Activated CD8-positive, alpha-beta memory T cell treated with anti-CD3 and anti-CD28 coated beads, Interleukin-2, amount 50 U/mL, for 4 hours (primary cell): ENCODE results near the gene MAPK8.
"Not testable (repeated sequence)": the region's sequence is repeated elsewhere in the genome, so short reads cannot be mapped to it uniquely, and the experiment has no call there.

Experiments
- DNase-seq: peaks from one replicate; pipeline ENCODE4 v3.0.0-alpha.2; 2020

The MAPK8 gene

DNA sequence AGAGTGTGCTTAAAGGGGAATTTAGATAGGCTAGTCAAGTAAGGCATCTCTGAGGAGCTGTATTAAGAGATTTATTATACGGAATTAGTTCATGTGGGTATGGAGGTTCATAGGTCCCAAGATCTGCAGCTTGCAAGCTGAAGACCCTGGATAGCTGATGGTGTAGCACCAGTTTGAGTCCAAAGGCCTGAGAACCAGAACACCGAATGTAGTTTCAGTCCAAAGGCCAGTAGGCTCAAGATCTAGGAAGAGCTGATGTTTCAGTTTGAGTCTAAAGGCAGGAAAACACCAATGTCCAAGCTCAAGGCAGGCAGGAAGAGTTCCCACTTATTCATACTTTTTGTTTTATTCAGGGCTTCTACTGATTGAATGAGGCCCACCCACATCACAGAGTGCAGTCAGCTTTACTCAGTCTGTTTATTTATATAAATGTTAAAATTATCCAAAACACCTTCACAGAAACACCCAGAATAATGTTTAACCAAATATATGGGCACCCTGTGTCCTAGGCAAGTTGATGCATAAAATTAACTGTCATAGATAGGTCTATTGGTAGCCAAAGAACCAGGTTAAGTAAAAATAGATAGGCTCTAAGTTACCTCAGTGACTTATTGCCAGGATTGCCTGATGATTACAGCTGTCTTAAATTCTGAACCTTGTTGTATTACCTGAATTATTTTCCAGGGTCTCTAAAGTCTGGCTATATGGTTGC is 83.5 kb downstream of the MAPK8 start:
- DNase-seq: no peak

DNA sequence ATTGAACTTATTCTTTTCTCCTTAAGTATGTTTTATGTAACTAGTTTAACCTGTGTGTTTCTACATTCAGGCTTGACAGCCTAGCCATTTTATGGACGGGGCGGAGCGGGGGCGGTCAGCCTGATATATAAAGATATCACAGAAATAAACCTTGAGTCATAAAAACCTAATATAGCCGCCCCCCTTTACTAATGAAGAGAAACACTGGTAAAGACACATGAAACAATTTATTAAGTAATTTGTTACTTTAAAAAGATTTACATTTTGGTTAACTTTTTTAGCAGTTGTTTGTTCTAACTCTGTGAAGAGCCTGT is 84.0 kb downstream of the MAPK8 start:
- DNase-seq: no peak

DNA sequence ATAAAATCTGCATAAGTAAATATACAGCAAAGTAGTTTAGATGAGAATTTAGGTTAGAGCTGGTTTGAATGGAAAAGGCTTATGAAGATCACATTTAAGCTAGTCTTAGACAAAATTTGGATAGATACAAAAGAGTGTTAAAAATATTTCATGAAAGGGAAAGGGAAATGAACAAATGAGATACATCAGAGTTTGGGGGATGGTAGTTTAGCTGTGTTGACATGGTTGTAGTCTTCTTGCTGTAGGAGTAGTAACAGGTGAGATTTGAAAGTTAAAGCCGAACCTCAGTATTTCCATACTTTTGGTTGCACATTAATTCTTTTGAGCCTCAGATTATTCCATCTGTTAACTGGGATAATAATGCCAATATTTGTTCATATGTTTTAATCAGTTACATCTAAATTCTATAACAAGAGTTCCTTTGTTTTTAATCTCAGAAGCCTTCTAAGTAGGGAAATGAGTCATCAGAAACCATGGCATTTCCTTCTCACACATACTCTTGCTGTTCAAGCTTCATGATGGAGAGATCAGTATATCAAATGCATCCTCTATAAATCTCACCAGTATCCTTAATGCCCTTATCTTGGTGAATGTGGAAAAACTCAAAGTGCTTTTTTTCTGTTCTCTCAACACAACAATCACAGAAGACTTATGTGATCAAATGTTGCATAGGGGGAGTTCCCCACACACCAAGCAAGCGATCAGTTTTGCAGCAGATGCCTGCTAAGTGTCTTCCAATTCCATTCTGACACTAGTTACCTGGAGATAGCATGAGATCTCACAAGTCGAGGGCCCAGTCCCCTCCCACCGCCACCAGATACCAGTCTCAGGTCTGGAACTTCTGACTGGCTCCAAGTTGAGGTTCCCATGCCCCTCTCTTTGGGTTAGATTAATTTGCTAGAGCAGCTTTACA is 84.7 kb downstream of the MAPK8 start:
- no peak for DNase-seq

DNA sequence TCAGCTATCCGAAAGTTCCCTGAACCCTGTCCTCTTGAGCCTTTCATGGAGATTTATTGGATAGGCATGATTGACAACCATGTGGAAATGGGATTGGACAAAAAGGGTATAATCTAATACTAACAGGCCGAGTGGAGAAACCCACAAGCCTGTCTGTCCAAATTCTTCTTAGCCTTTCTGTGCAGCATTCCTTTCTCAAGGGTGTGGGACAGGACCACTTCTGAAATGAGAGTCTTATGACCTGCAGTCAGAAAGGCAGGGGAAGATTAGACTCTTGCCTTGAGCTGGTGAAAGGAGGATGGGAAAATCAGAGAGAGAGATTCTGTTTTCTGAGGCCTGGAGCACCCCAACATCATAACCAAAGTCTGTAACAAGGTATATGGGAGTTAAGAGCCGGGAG is 85.5 kb downstream of the MAPK8 start:
- no peak for DNase-seq

DNA sequence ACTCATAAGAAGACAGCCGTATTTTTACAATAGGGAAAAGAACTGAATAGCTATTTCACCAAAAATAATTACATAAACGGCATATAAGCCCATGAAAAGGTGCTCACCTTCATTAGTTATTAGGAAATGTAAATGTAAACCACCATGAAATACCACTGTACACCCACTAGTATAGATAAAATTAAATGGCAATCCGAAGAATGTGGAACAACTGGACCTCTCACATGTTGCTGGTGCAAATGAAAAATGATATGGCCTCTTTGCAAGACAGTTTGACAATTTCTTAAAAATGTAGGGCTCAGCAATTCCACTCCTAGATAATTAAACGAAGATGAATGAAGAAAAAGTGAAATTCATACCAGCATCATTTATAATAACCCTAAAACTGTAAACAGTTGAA is 91.8 kb downstream of the MAPK8 start:
- no peak for DNase-seq

DNA sequence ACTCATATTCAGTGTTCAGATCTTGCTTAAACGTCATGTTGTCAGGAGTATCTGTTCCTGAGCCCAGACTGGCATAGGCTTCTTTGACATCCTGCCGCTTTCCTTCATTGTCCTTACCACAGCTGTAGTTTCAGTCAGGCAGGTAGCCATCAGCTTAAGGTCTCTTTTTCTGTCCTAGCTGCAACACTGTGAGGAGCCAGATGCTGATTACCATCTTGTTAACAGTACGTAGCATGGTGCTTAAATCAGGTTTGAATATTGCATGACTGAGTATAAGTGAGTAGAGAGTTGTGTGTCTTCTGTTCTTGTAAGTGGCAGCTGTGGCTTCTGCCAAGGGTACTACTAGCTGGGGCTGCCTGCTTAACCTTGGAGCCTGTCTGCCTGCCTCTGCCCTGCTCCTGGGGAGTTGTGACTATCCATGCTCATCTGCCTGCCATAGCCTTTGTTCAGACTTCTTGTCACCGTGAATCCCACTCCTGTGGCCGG is 92.6 kb downstream of the MAPK8 start:
- DNase-seq: no peak

DNA sequence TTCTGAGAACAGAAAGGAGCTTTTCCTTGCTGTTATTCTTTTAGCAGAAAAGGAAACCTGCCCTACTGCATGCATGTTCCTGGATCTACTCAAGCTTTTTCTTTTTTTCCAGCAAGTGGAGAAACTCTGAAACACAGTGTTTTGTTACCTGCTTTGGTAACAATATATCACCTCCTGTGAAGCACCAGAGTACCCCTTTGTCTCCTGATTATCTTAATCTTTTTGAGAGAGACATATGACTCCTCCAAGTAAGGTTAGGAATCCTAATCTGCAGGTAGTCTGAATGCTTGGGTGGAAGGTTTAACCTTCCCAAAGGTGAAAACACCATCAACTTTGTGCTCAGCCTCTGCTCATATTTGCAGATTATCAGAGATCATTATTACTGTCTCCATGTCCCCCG is 93.1 kb downstream of the MAPK8 start:
- DNase-seq: no peak

DNA sequence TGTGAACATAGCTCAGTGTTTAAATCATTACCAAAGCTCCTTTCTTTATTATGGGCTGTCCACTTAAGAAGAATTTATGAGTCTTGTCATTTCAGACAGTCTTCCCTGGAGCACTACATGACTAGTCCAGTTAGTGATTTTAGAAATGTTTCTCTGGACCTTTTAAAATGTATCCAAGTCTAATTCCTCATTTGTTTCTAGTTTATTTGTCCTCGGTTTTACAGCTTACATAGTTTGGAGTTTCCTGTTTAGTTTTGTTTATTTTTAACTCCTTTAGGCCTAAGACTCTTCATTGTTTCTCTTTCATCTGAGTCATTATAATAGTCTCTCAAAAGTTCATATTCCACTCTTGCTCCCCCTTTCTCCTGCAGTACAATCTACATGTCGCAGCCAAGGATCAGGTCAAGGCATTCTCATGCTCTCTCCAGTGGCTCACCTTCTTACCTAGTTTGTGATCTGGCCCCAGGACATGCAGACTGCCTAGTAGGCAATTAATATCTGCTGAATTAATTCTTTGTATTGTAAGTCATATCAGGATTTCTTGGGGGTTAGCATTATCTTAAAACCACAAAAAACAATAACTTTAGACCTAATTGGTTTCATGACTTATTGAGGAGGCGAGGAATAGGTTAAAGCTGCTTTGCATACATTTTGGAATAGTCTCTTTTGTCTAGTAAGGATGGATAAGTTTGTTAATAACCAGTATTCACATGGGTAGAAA is 93.8 kb downstream of the MAPK8 start:
- no peak for DNase-seq

DNA sequence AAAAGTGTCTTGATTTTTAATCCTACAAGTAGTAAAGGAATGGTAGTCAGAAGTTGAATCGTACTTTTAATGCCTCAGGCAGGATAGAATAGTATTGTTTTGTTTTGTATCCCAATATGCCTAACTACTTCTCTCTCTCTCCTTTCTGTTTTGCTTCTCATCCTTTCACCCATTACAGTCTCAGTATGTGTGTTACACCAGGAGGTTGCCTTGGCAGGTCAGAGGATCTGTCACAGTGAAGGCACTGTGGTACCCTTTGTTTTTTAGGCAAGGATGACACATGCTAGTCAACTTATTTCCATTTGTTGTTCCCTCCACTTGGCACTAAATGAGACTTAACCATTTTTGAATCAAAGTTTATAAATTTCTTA is 94.4 kb downstream of the MAPK8 start:
- no peak for DNase-seq

DNA sequence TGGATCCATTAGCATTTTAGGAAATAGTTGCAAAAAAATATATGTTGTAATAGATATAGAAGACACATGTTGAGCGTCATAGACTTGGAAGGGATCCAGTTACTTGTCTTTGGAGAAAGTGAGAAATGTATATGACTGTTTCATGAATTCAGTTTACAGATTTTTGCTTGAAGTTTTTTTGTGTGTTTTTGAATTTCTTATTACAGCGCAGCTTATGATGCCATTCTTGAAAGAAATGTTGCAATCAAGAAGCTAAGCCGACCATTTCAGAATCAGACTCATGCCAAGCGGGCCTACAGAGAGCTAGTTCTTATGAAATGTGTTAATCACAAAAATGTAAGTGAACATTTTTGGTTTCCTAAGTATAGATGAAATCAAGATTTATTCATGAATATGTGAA is 98.2 kb downstream of the MAPK8 start:
- no peak for DNase-seq

DNA sequence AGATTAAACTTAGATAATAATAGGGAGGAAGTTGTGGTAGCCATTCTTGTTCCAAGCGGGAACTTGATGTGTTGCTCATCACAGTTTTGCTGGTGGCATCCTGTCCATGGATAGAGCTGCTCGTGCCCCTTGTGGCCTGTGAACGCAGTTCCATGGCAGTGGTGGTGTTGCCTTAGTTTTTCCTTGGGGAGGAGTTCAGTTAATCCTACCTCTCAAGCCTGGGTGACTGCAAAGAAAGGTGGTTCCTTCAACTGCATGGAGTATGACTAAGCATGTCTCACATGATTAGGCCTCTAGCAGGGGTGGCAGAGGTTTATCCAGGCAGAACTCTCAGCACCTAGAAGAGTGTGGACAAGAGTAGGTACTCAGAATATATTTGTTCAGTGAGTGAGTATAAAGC is 99.7 kb downstream of the MAPK8 start:
- no peak for DNase-seq

DNA sequence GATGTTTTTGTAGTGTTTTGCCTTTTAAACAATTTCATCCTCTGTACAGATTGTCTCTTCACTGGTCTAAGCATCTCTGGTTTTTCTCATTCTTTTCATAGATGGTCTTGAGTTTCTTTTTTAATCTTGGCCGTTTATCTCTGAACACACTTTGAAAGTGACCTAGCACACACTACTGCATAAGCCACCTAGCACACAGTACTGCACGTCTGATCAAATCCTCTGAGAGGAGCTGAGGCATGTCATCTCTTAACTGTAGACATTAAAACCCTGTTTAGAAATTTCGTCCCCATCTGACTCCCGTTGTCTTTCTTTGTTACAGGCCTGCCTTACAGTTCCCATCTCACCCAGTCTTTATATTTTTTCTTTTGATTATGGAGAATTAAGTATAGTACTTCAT is 100.2 kb downstream of the MAPK8 start:
- DNase-seq: no peak

DNA sequence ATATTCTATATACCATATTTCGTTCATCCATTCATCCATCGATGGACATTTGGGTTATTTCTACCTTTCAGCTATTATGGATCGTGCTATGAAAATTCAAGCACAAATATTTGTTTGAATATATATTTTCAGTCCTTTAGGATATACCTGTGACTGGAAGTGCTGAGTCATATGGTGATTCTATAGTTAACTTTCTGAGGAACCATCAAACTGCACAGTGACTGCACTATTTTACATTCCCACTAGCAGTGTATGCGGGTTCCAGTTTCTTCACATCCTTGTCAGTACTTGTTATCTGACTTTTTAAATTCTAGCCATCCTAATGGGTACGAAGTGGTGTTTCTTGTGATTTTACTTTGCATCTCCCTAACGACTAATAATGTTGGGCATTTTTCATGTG is 104.0 kb downstream of the MAPK8 start:
- DNase-seq: no peak

DNA sequence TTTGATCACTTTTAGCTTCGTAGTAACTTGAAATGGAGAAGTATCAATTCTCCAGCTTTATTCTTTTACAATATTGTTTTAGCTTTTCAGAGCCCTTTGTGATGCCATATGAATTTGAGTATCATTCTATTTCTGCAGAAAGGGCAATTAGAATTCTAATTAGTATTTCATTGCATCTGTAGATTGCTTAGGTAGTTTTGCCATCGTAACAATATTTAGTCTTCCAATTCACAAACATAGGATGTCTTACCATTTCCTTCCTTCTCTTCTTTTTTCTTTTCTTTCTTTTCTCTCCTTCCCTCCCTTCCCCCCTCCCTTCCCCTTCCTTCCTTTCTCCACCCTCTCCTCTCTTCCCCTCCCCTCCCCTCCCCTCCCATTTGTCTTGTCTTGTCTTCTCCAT is 105.0 kb downstream of the MAPK8 start:
- no peak for DNase-seq

DNA sequence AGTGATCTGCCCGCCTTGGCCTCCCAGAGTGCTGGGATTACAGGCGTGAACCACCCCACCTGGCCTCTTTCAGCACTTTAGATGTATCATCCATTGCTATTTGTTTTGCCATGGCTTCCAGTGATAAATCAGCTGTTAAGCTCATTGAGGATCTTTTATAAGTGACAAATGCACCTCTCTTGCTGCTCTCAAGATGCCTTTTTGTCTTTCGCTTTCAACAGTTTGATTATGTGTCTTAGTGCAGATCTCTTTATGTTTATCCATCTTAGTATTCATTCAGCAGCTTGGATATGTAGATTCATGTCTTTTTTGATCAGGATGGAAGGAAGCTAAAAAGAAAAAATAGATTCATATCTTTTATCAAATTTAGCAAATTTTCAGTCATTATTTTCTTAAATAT is 105.6 kb downstream of the MAPK8 start:
- DNase-seq: no peak

DNA sequence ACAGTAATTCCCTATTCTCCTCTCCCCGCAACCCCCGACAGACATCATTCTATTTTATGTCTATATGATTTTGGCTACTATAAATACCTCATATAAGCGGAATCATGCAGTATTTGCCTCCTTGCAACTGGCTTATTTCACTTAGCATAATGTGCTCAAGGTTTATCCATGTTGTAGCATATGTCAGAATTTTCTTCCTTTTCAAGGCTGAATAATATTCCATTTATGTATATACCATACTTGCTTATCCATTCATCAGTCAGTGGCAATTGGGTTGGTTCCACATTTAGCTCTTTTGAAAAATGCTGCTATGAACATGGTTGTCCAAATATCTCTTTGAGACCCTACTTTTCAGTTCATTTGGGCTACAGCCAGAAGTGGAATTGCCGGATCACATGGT is 106.5 kb downstream of the MAPK8 start:
- DNase-seq: no peak

DNA sequence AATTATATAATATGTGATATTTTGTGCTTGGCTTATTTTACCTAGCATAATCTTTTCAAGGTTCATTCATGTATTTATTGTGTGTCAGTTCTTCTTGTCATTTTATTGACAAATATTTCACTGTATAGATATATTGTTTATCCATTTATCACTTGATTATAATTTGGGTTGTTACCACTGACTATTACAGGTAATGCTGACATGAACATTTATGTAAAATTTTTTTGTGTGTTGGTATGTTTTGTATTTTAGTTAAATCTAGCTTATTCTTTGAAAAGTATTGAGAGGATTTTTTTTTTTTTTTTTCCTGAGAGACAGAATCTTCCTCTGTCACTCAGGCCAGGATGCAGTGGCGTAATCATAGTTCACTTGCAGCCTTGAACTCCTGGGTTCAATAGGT is 107.7 kb downstream of the MAPK8 start:
- DNase-seq: no peak

DNA sequence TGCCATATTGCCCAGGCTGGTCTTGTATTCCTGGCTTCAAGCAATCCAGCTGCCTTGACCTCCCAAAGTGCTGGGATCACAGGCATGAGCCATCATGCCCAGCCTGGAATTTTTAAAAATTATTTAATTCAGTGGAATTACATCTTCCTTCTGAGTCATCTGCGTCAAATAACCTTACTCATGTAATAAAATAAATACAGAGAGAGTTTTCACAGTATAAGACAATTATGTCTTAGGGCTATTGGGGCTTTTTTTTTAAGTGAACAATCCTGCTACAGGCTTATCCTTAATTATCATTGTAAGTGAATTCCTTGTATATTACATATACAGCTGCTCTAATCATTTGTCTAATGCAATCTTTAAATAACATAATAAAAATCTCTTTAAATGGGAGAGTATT is 108.3 kb downstream of the MAPK8 start:
- no peak for DNase-seq

DNA sequence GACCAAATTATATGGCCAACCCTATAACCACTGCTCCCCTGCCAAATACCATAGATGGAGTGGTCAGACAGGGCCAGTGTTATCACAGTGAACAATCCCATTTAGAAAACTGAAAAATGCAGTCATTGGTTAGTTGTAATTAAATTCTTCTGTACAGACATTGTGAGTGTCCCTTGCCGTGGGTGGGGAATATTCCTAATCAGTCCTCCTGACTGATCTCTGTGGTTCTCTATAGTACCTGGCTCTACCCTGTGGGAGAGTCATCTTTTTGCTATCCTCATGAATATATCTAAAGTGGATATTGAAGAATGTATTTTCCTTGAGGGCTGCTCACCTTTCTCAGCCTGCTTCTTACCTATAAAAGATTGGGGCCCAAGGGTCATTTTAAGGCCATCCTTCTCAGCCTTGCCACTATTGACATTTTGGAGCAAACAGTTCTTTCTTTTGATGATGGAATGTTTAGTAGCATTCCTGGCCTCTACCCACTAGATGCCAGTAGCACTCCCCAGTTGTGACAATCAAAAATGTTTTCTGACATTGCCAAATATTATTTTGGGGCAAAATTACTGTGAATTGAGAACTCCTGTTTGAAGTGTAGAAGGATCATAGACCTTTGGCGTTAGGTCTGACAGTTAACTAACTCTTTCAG is 110.2 kb downstream of the MAPK8 start:
- DNase-seq: no peak

DNA sequence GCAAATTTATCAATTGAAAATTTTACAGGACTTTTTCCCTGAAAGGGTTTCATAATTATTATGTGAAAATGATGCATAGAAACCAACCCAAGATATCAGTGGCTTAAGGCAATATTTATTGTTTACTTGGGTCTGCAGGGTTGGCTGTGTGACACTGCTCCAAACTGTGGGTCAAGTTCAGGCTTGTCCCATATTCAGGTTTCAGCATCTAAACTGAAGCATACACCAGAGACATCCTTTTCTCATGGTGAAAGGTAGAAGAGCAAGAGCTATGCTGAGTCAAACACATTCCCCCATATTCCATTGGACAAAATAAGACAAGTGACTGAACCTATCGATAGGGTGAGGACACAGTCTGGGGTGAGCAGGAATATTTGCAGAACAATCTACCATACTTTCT is 110.9 kb downstream of the MAPK8 start:
- no peak for DNase-seq

DNA sequence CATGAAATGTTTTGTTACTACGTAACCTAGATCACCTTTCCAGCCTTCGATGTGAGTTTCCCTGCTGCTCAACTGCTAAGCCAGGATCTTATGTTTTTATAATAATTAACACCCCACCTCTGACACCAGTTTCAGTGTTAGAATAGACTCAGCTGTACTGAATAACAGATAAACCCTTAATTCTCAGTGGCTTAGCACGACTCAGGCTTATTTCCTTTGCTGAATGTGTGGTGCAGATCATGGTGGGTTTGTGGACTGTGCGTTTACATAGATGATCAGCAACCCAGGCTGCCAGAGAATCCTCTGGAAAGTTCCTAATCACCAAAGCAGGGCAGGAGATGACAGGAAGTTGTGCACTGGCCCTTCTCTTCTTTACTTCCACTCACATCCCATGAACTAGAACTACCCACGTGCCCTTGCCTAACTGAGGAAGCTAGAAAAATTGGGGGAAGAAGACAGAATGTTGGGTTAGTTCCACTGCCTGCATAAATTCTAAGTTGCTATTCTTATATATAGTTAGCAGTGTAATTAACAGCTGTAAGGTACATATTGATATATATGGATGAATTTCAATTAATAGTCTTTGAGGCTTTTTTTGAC is 111.8 kb downstream of the MAPK8 start:
- DNase-seq: no peak

DNA sequence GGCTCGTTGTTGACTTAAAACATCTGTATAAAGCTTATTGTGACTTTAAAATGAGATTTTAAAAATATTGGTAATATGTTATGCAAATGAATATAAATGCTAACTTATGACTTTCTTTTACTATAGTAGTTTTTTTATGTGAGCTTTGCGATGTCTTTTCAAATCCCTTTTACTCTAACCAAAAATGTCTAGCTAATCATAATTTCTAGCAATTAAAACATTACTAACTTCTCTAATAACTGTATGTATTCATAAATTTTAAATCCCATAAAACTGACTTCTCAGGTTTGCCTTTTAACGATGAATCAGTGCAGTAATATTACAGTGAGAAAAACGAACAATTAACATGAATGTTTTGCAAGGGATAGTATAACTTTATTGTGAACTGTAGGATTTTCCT is 113.2 kb downstream of the MAPK8 start:
- no peak for DNase-seq

DNA sequence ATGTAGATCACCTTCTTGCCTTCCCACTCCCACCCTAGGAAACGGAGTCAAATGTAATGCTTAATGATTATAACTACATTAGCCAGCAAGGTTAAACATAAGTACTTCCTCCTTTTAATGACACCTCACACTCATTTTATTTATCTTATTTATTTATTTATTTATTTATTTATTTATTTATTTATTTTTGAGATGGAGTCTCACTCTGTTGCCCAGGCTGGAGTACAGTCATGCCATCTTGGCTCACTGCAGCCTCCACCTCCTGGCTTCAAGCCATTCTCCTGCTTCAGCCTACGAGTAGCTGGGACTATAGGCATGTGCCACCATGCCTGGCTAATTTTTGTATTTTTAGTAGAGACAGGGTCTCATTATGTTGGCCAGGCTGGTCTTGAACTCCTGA is 115.4 kb downstream of the MAPK8 start:
- not testable (repeated sequence) for DNase-seq
